ENCODE measurements around the gene MITF. TPM values are rescaled to one million over a fixed set of nuclear protein-coding genes. Genes with fewer than 3 reads are reported as not detected.

The MITF gene
- total RNA-seq, 1 donor from 2014 or later, result 71.0 TPM

DNA sequence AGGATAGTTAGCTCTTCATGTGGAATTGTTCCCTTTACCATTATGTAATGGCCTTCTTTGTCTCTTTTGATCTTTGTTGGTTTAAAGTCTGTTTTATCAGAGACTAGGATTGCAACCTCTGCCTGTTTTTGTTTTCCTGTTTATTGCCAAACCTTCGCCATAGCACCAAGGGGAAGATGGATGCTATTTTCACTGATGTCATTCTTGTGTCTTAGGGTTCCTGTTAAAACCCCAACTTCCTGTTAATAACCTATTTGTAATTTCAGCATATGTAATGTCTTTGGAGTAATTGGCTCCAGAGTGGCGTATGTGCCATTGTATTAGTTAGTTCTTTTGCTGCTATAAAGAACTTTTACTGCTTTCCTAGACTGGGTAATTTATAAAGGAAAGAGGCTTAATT lies 271.1 kb downstream of the MITF start:
- ATAC-seq (no peak), DNase-seq (ENCODE audit: missing footprints) (no peak)
- intact Hi-C loops (cut with DNase I), result no loop called here

DNA sequence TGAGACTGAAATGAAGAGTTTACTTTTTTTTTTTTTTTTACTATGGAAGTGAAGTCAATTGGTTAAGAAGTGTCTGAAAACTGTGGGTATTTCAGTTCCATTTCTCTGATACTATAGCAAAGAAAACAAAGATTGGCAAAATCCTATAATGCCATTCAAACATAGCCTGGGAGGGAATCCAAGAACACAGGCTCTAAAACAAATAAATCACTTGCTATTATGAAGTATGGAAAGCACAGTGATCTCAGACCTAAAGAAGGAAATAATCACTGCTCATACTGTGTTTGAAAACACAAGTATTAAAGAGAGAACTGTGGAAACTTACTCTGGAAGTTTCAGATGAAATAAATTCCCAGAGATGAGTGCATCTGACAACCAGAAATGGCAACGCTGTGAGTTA lies 272.3 kb downstream of the MITF start:
- ATAC-seq (no peak), DNase-seq (ENCODE audit: missing footprints) (no peak)
- intact Hi-C loops (cut with DNase I), result no loop called here

All from Right ventricle myocardium inferior (tissue), 1 donor.